K562 (cell line): ENCODE data around the gene KMT2A. TPM values are rescaled to one million over a fixed set of nuclear protein-coding genes. Genes with fewer than 3 reads are reported as not detected.

ENCODE experiments used
- ADNP ChIP-seq: fragments of 200-800 bp; sonication (Bioruptor generic); IDR thresholded peaks from 2 replicates; pipeline ENCODE4 v1.6.1; 2016; ENCODE audit warnings: missing genetic modification characterization, missing compliant biosample characterization
- ATF4 ChIP-seq: fragments of 450-650 bp; formaldehyde crosslinking; IDR thresholded peaks from 2 replicates; pipeline ENCODE4 v1.4.0; 2022; ENCODE audit warnings: mild to moderate bottlenecking, moderate library complexity
- BRD4 ChIP-seq: fragments of 200-600 bp; sonication (generic); IDR thresholded peaks from 2 replicates; pipeline ENCODE4 v1.6.1; 2017; ENCODE audit warnings: inconsistent platforms
- CAMTA2 ChIP-seq: fragments of 250-450 bp; sonication (Bioruptor Pico); conservative IDR thresholded peaks from 2 replicates; pipeline ENCODE4 v1.5.1; 2022
- CBFA2T2 ChIP-seq: fragments of 450-650 bp; conservative IDR thresholded peaks from 2 replicates; pipeline ENCODE4 v1.6.1; 2017; ENCODE audit warnings: mild to moderate bottlenecking
- CHAMP1 ChIP-seq: fragments of 450-650 bp; IDR thresholded peaks from 2 replicates; pipeline ENCODE4 v1.6.1; 2016; ENCODE audit warnings: mild to moderate bottlenecking
- CHCHD3 ChIP-seq: fragments of 250-450 bp; sonication (Bioruptor Pico); IDR thresholded peaks from 2 replicates; pipeline ENCODE4 v2.1.2; 2022; ENCODE audit warnings: mild to moderate bottlenecking
- E2F3 ChIP-seq: fragments of 250-450 bp; sonication (Bioruptor Pico); IDR thresholded peaks from 2 replicates; pipeline ENCODE4 v1.4.0; 2020; ENCODE audit warnings: mild to moderate bottlenecking
- EHMT2 ChIP-seq: fragments of 450-650 bp; IDR thresholded peaks from 2 replicates; pipeline ENCODE4 v1.6.1; 2018; ENCODE audit warnings: antibody characterized with exemption
- KDM2B ChIP-seq: fragments of 250-450 bp; sonication (Bioruptor Pico); IDR thresholded peaks from 2 replicates; pipeline ENCODE4 v1.8.0; 2021; ENCODE audit warnings: mild to moderate bottlenecking, moderate library complexity
- KLF1 ChIP-seq: fragments of 450-650 bp; IDR thresholded peaks from 2 replicates; pipeline ENCODE4 v1.6.1; 2016; ENCODE audit warnings: missing genetic modification characterization, missing compliant biosample characterization
- PHF21A ChIP-seq: fragments of 450-650 bp; IDR thresholded peaks from 2 replicates; pipeline ENCODE4 v1.6.1; 2017; ENCODE audit warnings: low read depth, borderline replicate concordance
- POLR3G ChIP-seq: IDR thresholded peaks from 2 replicates; pipeline ENCODE4 v1.6.1; 2011; ENCODE audit not compliant: insufficient read length, insufficient replicate concordance; ENCODE audit errors: extremely low read depth
- SMAD4 ChIP-seq: fragments of 250-450 bp; sonication (Bioruptor Pico); conservative IDR thresholded peaks from 2 replicates; pipeline ENCODE4 v1.8.0; 2021; ENCODE audit warnings: inconsistent platforms, mild to moderate bottlenecking, moderate library complexity
- SPI1 ChIP-seq: IDR thresholded peaks from 2 replicates; pipeline ENCODE4 v1.6.1; 2011; ENCODE audit warnings: low read depth, low read length, control low read depth, borderline replicate concordance
- SREBF2 ChIP-seq: sonication (generic); formaldehyde crosslinking; IDR thresholded peaks from 2 replicates; pipeline ENCODE4 v1.4.0; 2020; ENCODE audit warnings: mild to moderate bottlenecking, missing genetic modification reagents
- TEAD1 ChIP-seq, 2 experiments: fragments of 450-650 bp in 1 of 2; sonication (generic) in 1 of 2; formaldehyde crosslinking; IDR thresholded peaks; 2 replicates each; pipeline versions ENCODE4 v1.4.0 to v1.8.0; 2020 to 2022; ENCODE audit warnings: mild to moderate bottlenecking in 2 of 2, missing genetic modification reagents in 1 of 2
- TSC22D4 ChIP-seq: fragments of 450-650 bp; IDR thresholded peaks from 2 replicates; pipeline ENCODE4 v1.6.1; 2016; ENCODE audit warnings: missing genetic modification characterization, missing biosample characterization, control low read depth
- YBX1 ChIP-seq: fragments of 450-650 bp; IDR thresholded peaks from 2 replicates; pipeline ENCODE4 v1.7.1; 2016; ENCODE audit warnings: mild to moderate bottlenecking
- ZBTB7A ChIP-seq: IDR thresholded peaks from 2 replicates; pipeline ENCODE4 v1.6.1; 2011; ENCODE audit warnings: low read depth, mild to moderate bottlenecking, low read length, moderate library complexity, borderline replicate concordance; ENCODE audit not compliant: control insufficient read depth
- ZNF134 ChIP-seq: fragments of 250-450 bp; sonication (Bioruptor Pico); conservative IDR thresholded peaks from 2 replicates; pipeline ENCODE4 v1.4.0; 2020
- ZNF444 ChIP-seq: fragments of 250-450 bp; sonication (Bioruptor Pico); IDR thresholded peaks from 2 replicates; pipeline ENCODE4 v1.4.0; 2020; ENCODE audit warnings: mild to moderate bottlenecking, moderate library complexity
- ZNF592 ChIP-seq: fragments of 450-650 bp; IDR thresholded peaks from 2 replicates; pipeline ENCODE4 v1.6.1; 2017; ENCODE audit warnings: antibody characterized with exemption, mild to moderate bottlenecking
- polyA plus RNA-seq, 8 experiments: library from polyadenylated mRNA; depleted of rRNA in 4 of 8; stranded (reverse) in 5 of 8; unstranded in 3 of 8; fragments of >200 nt; fragmentation: Nextera tagmentation in 2 of 8; fragmentation: Illumina TruSeq in 1 of 8; extraction: Ambion mirVana in 2 of 8; extraction: Trizol in 1 of 8; gene quantifications; 2 replicates each; pipeline versions ENCODE4 v1.2.1 to v1.2.3, GENCODE V29; 2011 to 2014; ENCODE audit warnings: inconsistent platforms in 1 of 8, missing spikeins in 1 of 8
- total RNA-seq, 7 experiments: library from RNA; depleted of rRNA in 6 of 7; stranded (reverse); fragments of >200 nt in 6 of 7; fragmentation: Illumina TruSeq in 2 of 7; extraction: Trizol in 2 of 7; gene quantifications; 2 replicates each; pipeline versions ENCODE4 v1.2.1 to v1.2.3, GENCODE V29; 2011 to 2021; ENCODE audit warnings: low replicate concordance in 1 of 7

The KMT2A gene
- total and polyA plus RNA-seq, 9 of the 15 experiments (the other 6 are each of a cell fraction or from before 2014, with no cell fraction given): 9.6 to 59.9 (median 32.6) TPM

DNA sequence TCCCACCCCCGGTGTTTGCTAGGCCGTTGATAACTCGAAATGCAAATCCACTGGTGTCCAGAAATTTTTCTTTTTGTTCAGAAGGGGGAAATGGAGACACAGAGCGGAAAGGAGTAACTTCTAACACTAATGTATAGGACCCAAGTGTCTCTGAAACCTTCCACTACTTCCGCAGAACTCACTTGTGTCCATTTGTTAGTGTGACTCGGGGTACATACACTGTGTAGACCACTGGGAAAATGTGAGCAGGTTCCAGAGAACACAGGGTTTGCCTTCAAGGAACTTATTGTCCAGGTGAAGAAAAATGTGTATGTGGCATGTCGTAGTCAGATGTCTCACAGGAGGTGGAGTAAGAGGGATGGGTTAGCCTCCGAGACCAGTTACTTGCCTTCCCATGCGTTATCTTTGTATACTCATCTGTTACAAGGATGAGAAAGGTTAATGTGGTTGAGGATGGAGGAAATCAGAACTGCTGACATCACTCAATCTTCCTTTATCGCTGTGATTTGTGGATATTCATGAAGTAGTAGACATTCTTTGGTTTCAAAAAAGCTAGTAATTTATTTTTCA lies 136.8 kb downstream of the KMT2A start (continued):
- TF ChIP-seq SMAD4 (CRISPR knock-in tag) (peak; percentile 45; the same call in 1 of the 2 replicates), PHF21A (no peak), SPI1 (no peak), POLR3G (no peak), CHCHD3 (CRISPR knock-in tag) (no peak), E2F3 (CRISPR knock-in tag) (no peak), ZNF592 (0 out of 2 replicates have a peak, but pooled peaks have one; percentile 29), KDM2B (CRISPR knock-in tag) (no peak), YBX1 (no peak), SREBF2 (CRISPR knock-in tag) (no peak), TSC22D4 (tag) (no peak), EHMT2 (peak; percentile 42; the same call in 1 of the 2 replicates), CHAMP1 (no peak), ZNF444 (CRISPR knock-in tag) (no peak), ZBTB7A (no peak), KLF1 (no peak), CAMTA2 (no peak), TEAD1 (CRISPR knock-in tag; IDR thresholded peaks at IDR 0.05) (peak in 1 of 2 experiments; percentile 80; a peak in 2 of 4 replicates), BRD4 (peak; percentile 82; the same call in 1 of the 2 replicates), ADNP (no peak), ATF4 (CRISPR knock-in tag) (no peak), ZNF134 (CRISPR knock-in tag) (no peak), CBFA2T2 (peak; percentile 85)
